ENCODE data around the gene NT5DC2.

NT5DC2 gene

GRCh38 chr3:52509753-52510328 lies 23.8 kb downstream of the NT5DC2 start:
- no peak overlapping the region for H3K4me3 ChIP-seq (replicated peaks; ENCODE audit: low read depth, low read length)
- DNase-seq (ENCODE audit: low read depth), result no peak
- TF ChIP-seq, protein P1, sequence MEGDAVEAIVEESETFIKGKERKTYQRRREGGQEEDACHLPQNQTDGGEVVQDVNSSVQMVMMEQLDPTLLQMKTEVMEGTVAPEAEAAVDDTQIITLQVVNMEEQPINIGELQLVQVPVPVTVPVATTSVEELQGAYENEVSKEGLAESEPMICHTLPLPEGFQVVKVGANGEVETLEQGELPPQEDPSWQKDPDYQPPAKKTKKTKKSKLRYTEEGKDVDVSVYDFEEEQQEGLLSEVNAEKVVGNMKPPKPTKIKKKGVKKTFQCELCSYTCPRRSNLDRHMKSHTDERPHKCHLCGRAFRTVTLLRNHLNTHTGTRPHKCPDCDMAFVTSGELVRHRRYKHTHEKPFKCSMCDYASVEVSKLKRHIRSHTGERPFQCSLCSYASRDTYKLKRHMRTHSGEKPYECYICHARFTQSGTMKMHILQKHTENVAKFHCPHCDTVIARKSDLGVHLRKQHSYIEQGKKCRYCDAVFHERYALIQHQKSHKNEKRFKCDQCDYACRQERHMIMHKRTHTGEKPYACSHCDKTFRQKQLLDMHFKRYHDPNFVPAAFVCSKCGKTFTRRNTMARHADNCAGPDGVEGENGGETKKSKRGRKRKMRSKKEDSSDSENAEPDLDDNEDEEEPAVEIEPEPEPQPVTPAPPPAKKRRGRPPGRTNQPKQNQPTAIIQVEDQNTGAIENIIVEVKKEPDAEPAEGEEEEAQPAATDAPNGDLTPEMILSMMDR (IDR thresholded peaks at IDR 0.05; ENCODE audit: low read length, missing control alignments), result no peak

DNA sequence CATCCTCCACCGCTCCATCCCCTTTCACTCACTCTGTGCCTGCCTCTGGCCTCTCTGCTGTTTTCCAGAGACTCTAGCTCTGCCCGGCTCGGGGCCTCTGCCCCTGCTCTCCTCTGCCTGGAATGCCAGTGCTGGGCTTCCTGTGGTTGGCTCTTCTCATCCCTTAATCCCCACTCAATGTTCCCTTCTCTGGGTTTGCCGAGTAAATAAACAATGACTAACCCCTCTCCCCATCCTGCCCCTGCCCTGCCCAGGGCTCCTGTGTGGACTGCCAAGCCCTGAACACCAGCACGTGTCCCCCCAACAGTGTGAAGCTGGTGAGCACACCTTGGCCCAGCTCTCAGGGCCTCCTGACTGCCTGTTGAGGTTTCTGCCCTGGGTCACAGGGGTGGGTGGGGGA lies 26.3 kb downstream of the NT5DC2 start:
- no peak overlapping the region for H3K4me3 ChIP-seq (replicated peaks; ENCODE audit: low read depth, low read length)
- TF ChIP-seq, protein P1 (IDR thresholded peaks at IDR 0.05; ENCODE audit: low read length, missing control alignments), result no peak
- DNase-seq (ENCODE audit: low read depth), result peak; percentile 28

GRCh38 chr3:52506266-52506966 lies 27.2 kb downstream of the NT5DC2 start:
- H3K4me3 ChIP-seq (replicated peaks; ENCODE audit: low read depth, low read length), result no peak overlapping the region
- no peak for DNase-seq (ENCODE audit: low read depth)
- TF ChIP-seq, protein P1 (IDR thresholded peaks at IDR 0.05; ENCODE audit: low read length, missing control alignments), result no peak

DNA sequence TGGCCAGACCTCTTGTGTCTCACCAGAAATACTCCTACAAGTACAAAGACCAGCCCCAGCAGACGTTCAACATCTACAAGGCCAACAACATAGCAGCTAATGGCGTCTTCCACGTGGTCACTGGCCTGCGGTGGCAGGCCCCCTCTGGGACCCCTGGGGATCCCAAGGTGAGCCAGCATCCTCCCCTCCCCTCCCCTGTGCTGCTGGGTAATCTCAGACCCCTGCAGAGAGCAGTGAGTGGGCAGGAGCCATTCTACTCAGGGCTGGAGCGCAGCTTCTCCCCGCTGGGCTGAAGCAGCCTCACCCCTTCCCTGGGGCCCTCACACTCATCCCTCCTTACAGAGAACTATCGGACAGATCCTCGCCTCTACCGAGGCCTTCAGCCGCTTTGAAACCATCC lies 28.7 kb downstream of the NT5DC2 start:
- TF ChIP-seq, protein P1 (IDR thresholded peaks at IDR 0.05; ENCODE audit: low read length, missing control alignments), result no peak
- H3K4me3 ChIP-seq (replicated peaks; ENCODE audit: low read depth, low read length), result no peak overlapping the region
- DNase-seq (ENCODE audit: low read depth), result no peak

DNA sequence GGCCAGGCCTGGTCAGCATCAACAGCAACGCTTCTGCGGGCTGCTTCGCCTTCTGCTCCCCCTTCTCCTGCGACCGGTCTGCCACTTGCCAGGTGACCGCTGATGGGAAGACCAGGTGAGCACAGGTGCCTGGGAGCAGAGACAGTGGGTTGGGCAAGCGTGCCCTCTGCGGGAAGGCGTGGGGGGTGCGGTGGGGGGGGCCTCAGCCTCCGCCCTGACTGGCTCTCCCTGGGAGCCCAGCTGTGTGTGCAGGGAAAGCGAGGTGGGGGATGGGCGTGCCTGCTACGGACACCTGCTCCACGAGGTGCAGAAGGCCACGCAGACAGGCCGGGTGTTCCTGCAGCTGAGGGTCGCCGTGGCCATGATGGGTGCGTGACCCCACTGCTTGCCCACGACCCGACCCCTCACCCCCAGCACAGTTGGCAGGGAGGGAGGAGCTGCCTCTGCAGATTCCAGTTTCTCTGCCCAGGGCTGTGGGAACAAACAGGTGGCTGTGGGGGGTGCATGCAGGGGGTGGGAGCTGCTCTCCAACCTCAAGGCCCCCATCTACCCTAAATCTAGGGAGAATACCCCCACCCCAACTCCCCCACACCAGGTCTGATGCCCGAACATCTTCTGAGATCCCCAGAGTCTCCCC lies 29.8 kb downstream of the NT5DC2 start:
- DNase-seq (ENCODE audit: low read depth), result no peak
- TF ChIP-seq, protein P1 (IDR thresholded peaks at IDR 0.05; ENCODE audit: low read length, missing control alignments), result no peak
- H3K4me3 ChIP-seq (replicated peaks; ENCODE audit: low read depth, low read length), result no peak overlapping the region

- no peak for DNase-seq (ENCODE audit: low read depth)
- no peak overlapping the region for H3K4me3 ChIP-seq (replicated peaks; ENCODE audit: low read depth, low read length)
- TF ChIP-seq, protein P1 (IDR thresholded peaks at IDR 0.05; ENCODE audit: low read length, missing control alignments), result no peak
These were observed 30.8 kb downstream of the NT5DC2 start for GRCh38 chr3:52502808-52503350.
